Smooth muscle cell of the umbilical artery (primary cell): Measurements from ENCODE around the gene VCPKMT. TPM values are rescaled to one million over a fixed set of nuclear protein-coding genes. Genes with fewer than 3 reads are reported as not detected.

Experiments used
- total RNA-seq: library from RNA; depleted of rRNA; stranded (reverse); fragments of >200 nt; gene quantifications from 2 replicates; pipeline ENCODE4 v1.2.3, GENCODE V29; 2014

The VCPKMT gene
- 7.1 and 7.7 TPM in 2 replicates for total RNA-seq

GRCh38 chr14:50116181-50116956 is at the start of gene VCPKMT:
TSS of gene VCPKMT (minus strand) at chr14:50116572. CDS start at chr14:50116552, 20 bp downstream.

Other genes with a start within 250 kb of the VCPKMT start
- 37.7 and 57.7 TPM in 2 replicates for gene ARF6, start 223.5 kb downstream of the VCPKMT start, total RNA-seq
- 22.1 and 22.9 TPM in 2 replicates for gene SOS2, start 115.0 kb upstream of the VCPKMT start, total RNA-seq
- gene L2HGDH, start 195.7 kb upstream of the VCPKMT start, total RNA-seq: 3.6 and 4.6 TPM in 2 replicates
- gene DMAC2L, start 195.8 kb upstream of the VCPKMT start, total RNA-seq: 5.0 and 8.6 TPM in 2 replicates